WTC11 (cell line): ENCODE data around the gene MAP1B.

ENCODE experiments used
- ATF1 ChIP-seq: sonication (generic); formaldehyde crosslinking; IDR thresholded peaks from 2 replicates; pipeline ENCODE4 v1.8.1; 2023; ENCODE audit warnings: mild to moderate bottlenecking, moderate library complexity, missing genetic modification reagents
- CDX4 ChIP-seq: fragments of 250-450 bp; sonication (Bioruptor Pico); IDR thresholded peaks from 2 replicates; pipeline ENCODE4 v1.9.0; 2021; ENCODE audit warnings: moderate library complexity, mild to moderate bottlenecking, inconsistent platforms, borderline replicate concordance
- CTCF ChIP-seq: fragments of 200-600 bp; IDR thresholded peaks from 2 replicates; pipeline ENCODE4 v1.8.0; 2022; ENCODE audit warnings: antibody characterized with exemption
- HMGXB4 ChIP-seq: sonication (generic); formaldehyde crosslinking; IDR thresholded peaks from 2 replicates; pipeline ENCODE4 v1.8.1; 2023; ENCODE audit warnings: mild to moderate bottlenecking, moderate library complexity, missing genetic modification reagents
- MYBL2 ChIP-seq: sonication (generic); formaldehyde crosslinking; IDR thresholded peaks from 2 replicates; pipeline ENCODE4 v1.8.1; 2023; ENCODE audit warnings: mild to moderate bottlenecking, moderate library complexity, missing genetic modification reagents
- TCF7 ChIP-seq: sonication (generic); formaldehyde crosslinking; IDR thresholded peaks from 2 replicates; pipeline ENCODE4 v1.8.0; 2022; ENCODE audit warnings: mild to moderate bottlenecking, low read depth, missing genetic modification reagents, moderate library complexity
- ZNF416 ChIP-seq: fragments of 250-450 bp; sonication (Bioruptor Pico); IDR thresholded peaks from 2 replicates; pipeline ENCODE4 v1.9.0; 2021; ENCODE audit warnings: mild to moderate bottlenecking, inconsistent platforms
- TF ChIP-seq, protein P1 (sequence below): sonication (generic); formaldehyde crosslinking; IDR thresholded peaks from 2 replicates; pipeline ENCODE4 v1.8.1; 2023; ENCODE audit warnings: mild to moderate bottlenecking, missing genetic modification reagents, borderline replicate concordance

DNA sequence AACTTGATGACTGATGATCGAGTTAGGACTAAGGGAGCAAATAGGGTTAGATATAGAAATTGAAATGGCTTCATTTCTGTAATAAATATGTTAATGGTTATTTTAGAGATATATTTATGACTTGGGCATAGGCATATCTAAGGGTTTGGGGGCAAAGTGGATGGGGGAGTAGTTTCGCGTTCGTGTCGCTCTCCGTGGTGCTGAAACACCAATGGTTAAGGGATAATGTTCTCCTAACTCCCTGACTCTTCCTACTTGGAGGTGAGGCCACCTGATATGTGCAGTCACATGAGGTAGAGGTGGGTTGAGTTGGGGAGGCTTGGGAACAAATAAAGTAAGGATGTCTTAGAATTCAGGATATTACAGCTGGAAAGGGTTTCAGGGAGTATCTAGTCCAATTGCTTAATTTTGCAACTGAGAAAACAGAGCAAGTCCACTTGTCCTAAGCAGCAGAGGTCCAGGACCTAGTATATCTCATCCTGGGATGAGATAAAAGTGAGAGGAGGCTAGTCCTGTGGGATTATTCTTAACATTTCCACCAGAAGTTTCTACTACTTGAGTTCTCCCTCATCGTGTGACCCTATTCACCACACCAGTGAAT is 44.0 kb upstream of the MAP1B start:
- TF ChIP-seq ATF1 (CRISPR knock-in tag) (no peak), CTCF (no peak), HMGXB4 (CRISPR knock-in tag) (no peak), CDX4 (CRISPR knock-in tag) (no peak), TCF7 (no peak), ZNF416 (CRISPR knock-in tag) (no peak), MYBL2 (CRISPR knock-in tag) (no peak)
- TF ChIP-seq, protein P1, sequence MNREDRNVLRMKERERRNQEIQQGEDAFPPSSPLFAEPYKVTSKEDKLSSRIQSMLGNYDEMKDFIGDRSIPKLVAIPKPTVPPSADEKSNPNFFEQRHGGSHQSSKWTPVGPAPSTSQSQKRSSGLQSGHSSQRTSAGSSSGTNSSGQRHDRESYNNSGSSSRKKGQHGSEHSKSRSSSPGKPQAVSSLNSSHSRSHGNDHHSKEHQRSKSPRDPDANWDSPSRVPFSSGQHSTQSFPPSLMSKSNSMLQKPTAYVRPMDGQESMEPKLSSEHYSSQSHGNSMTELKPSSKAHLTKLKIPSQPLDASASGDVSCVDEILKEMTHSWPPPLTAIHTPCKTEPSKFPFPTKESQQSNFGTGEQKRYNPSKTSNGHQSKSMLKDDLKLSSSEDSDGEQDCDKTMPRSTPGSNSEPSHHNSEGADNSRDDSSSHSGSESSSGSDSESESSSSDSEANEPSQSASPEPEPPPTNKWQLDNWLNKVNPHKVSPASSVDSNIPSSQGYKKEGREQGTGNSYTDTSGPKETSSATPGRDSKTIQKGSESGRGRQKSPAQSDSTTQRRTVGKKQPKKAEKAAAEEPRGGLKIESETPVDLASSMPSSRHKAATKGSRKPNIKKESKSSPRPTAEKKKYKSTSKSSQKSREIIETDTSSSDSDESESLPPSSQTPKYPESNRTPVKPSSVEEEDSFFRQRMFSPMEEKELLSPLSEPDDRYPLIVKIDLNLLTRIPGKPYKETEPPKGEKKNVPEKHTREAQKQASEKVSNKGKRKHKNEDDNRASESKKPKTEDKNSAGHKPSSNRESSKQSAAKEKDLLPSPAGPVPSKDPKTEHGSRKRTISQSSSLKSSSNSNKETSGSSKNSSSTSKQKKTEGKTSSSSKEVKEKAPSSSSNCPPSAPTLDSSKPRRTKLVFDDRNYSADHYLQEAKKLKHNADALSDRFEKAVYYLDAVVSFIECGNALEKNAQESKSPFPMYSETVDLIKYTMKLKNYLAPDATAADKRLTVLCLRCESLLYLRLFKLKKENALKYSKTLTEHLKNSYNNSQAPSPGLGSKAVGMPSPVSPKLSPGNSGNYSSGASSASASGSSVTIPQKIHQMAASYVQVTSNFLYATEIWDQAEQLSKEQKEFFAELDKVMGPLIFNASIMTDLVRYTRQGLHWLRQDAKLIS = no peak
